ENCODE results near the gene DENND1B. TPM values are rescaled to one million over a fixed set of nuclear protein-coding genes. Genes with fewer than 3 reads are reported as not detected.

DENND1B gene
- total RNA-seq, 1 experiment from 2014 or later = 6.3 TPM

DNA sequence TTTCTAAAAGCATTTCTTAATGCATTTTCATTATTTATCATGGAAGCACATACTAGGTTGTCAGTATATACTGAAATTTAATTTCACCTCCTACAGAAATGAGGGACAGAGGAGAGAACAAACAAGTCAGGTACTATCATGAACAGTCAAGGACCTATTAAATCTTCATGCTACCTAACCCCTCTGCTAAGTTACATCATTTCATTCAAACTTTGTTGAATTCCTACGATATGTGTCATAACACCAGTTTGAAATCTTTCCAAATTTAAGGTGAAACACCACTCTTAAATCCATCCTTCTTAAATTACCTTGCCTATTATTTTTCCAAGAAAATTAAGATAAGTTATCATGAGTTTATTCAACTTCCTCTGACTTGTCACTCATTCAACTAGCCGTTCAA is 78.9 kb downstream of the DENND1B start:
- Histone ChIP-seq H3K14ac (ENCODE audit: insufficient read depth, low read length) (no peak overlapping the region), H3K79me1 (ENCODE audit: insufficient read depth, low read depth, low read length, poor library complexity, severe bottlenecking) (no peaks in the 10 kb centered on the region), H3K9me3 (ENCODE audit: control insufficient read depth, low read depth, low read length) (no peaks in the 10 kb centered on the region), H4K8ac (replicated peaks; ENCODE audit: insufficient read length, low read depth, low read length) (no peak overlapping the region), H3K18ac (ENCODE audit: insufficient read length, low read depth, low read length) (no peak overlapping the region), H3K23me2 (ENCODE audit: insufficient read length, low read depth, low read length, poor library complexity, severe bottlenecking) (no peaks in the 10 kb centered on the region), H4K5ac (ENCODE audit: insufficient read length, low read depth, low read length) (no peak overlapping the region), H3T11ph (ENCODE audit: low read length) (no peak overlapping the region), H2BK20ac (ENCODE audit: low read depth, low read length, poor library complexity, severe bottlenecking) (no peak overlapping the region), H2AK5ac (ENCODE audit: insufficient read length, low read length) (no peak overlapping the region), H3K4me1 (ENCODE audit: insufficient read depth, low read length) (no peaks in the 10 kb centered on the region), H3K4ac (ENCODE audit: low read depth, low read length) (no peak overlapping the region), H2BK5ac (ENCODE audit: insufficient read length, low read length) (no peak overlapping the region), H3K56ac (ENCODE audit: insufficient read length, low read depth, low read length) (no peak overlapping the region), H3K27ac (ENCODE audit: insufficient read length, low read depth, low read length) (no peak overlapping the region), H3K79me2 (ENCODE audit: insufficient read depth, low read length) (no peaks in the 10 kb centered on the region), H3K23ac (ENCODE audit: insufficient read length, low read depth, low read length) (no peak overlapping the region), H3K4me2 (ENCODE audit: insufficient read depth, insufficient read length, low read length) (no peak overlapping the region), H3K27me3 (ENCODE audit: insufficient read depth, low read length) (no peaks in the 10 kb centered on the region), H3K9ac (ENCODE audit: extremely low read depth, insufficient read length, low read length) (no peak overlapping the region), H4K20me1 (ENCODE audit: control insufficient read depth, insufficient read depth, insufficient read length) (no peaks in the 10 kb centered on the region), H2BK15ac (ENCODE audit: low read depth, low read length) (no peak overlapping the region), H2BK120ac (ENCODE audit: low read depth, low read length, poor library complexity, severe bottlenecking) (no peak overlapping the region), H2BK12ac (ENCODE audit: insufficient read length, low read depth, low read length) (no peak overlapping the region), H2AFZ (ENCODE audit: low read length) (no peak overlapping the region), H4K91ac (ENCODE audit: insufficient read length, low read depth, low read length) (no peak overlapping the region)
- no peaks in the 10 kb centered on the region for H3K27me3 Mint-ChIP-seq (ENCODE audit: low read depth)
- no peak overlapping the region for H3K27ac Mint-ChIP-seq
- no CpG with 5 or more reads among the region's 2 CpGs for WGBS (ENCODE audit: extremely low coverage, insufficient read length, low lambda C conversion rate)
- no peak for DNase-seq
- no peak overlapping the region for H3K4me3 Mint-ChIP-seq
- TF ChIP-seq CTCF (conservative IDR thresholded peaks at IDR 0.05) = no peak
- peaks cover 13 to 26% (median 16%) of the 10 kb centered on the region in 3 experiments; a peak in 6 of 7 replicates for H3K36me3 Mint-ChIP-seq (ENCODE audit: insufficient read depth in 1 of 3, low read depth in 3 of 3)
- H3K9me3 Mint-ChIP-seq = peaks cover 13 to 23% of the 10 kb centered on the region in 2 experiments
- H3K4me1 Mint-ChIP-seq = peaks cover 10 to 21% of the 10 kb centered on the region in 2 experiments
